Mucosa of descending colon (tissue), 3 donors: Measurements from ENCODE around the gene AARSD1. TPM values are rescaled to one million over a fixed set of nuclear protein-coding genes. Genes with fewer than 3 reads are reported as not detected.
"Not testable (repeated sequence)": the region's sequence is repeated elsewhere in the genome, so short reads cannot be mapped to it uniquely, and the experiment has no call there.

ENCODE experiments used
- ATAC-seq: fragments of 200-7000 bp; cut with Tn5 transposase; one replicate; pipeline ENCODE4 v1.9.1; 2020; ENCODE audit warnings: mild to moderate bottlenecking, moderate library complexity
- DNase-seq, 3 donors: peaks; one replicate each; pipeline ENCODE4 v3.0.0-alpha.2; 2020
- H3K36me3 ChIP-seq: fragments of 200-600 bp; one replicate; pipeline ENCODE4 v1.8.0; 2021; ENCODE audit warnings: low read depth, mild to moderate bottlenecking
- H3K4me1 ChIP-seq: fragments of 200-600 bp; one replicate; pipeline ENCODE4 v1.8.0; 2021; ENCODE audit warnings: low read depth, mild to moderate bottlenecking
- H3K4me3 ChIP-seq: fragments of 200-600 bp; one replicate; pipeline ENCODE4 v1.8.0; 2021; ENCODE audit warnings: mild to moderate bottlenecking
- H3K9me3 ChIP-seq: fragments of 200-600 bp; one replicate; pipeline ENCODE4 v1.8.0; 2021; ENCODE audit warnings: mild to moderate bottlenecking
- intact Hi-C, 2 donors: fragments of 100-400 bp; cut with DNase I in 1 of 2; cut with micrococcal nuclease in 1 of 2; formaldehyde crosslinking; loops; one replicate each; pipeline versions ENCODE4 v1.11.0 to v1.11.1; 2022; cut with DNase I, micrococcal nuclease
- total RNA-seq, 3 donors: library from RNA; stranded (reverse); fragmentation: NEBNext Ultra II Directional in 2 of 3; extraction: Animal tissue kit (Norgen Biotek cat#: 25700) in 2 of 3; gene quantifications; one replicate each; pipeline versions ENCODE4 v1.2.1 to v1.2.4, GENCODE V29; 2021 to 2023
- TF ChIP-seq, protein P1 (sequence below): fragments of 200-600 bp; IDR thresholded peaks from one replicate; pipeline ENCODE4 v1.8.0; 2022; ENCODE audit warnings: antibody characterized with exemption, mild to moderate bottlenecking
- donor health status: DM: no; HTN: no; CAD: no; lungs with moderate emphysema.
- donor health status: DM: no; HTN: no; CAD: no.
- donor health status: DM: no; HTN: yes; CAD: no.

The AARSD1 gene
- total RNA-seq, 3 donors from 2014 or later: 25.9 to 30.7 (median 29.4) TPM

GRCh38 chr17:42997390-42997983 is 33.2 kb upstream of the AARSD1 start:
- DNase-seq (no peak), ATAC-seq (no peak)
- TF ChIP-seq, protein P1, sequence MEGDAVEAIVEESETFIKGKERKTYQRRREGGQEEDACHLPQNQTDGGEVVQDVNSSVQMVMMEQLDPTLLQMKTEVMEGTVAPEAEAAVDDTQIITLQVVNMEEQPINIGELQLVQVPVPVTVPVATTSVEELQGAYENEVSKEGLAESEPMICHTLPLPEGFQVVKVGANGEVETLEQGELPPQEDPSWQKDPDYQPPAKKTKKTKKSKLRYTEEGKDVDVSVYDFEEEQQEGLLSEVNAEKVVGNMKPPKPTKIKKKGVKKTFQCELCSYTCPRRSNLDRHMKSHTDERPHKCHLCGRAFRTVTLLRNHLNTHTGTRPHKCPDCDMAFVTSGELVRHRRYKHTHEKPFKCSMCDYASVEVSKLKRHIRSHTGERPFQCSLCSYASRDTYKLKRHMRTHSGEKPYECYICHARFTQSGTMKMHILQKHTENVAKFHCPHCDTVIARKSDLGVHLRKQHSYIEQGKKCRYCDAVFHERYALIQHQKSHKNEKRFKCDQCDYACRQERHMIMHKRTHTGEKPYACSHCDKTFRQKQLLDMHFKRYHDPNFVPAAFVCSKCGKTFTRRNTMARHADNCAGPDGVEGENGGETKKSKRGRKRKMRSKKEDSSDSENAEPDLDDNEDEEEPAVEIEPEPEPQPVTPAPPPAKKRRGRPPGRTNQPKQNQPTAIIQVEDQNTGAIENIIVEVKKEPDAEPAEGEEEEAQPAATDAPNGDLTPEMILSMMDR: no peak
- intact Hi-C loops: no loop called here
- Histone ChIP-seq H3K4me3 (no peak overlapping the region), H3K36me3 (peaks cover 4% of the 10 kb centered on the region), H3K4me1 (peaks cover 15% of the 10 kb centered on the region), H3K9me3 (no peaks in the 10 kb centered on the region)

DNA sequence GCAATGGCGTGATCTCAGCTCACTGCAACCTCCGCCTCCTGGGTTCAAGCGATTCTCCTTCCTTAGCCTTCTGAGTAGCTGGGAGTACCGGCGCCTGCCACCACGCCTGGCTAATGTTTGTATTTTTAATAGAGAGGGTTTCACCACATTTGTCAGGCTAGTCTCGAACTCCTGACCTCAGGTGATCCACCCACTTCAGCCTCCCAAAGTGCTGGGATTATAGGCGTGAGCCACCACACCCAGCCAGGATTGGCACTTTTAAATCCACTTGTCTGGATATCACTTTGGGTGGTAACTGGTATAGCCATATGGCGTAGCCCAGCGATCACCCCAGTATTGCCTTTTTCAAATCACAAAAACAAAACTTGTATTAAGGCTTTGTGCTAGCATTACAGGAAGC is 29.7 kb upstream of the AARSD1 start:
- H3K9me3 ChIP-seq, intact Hi-C loops, H3K4me1 ChIP-seq, H3K4me3 ChIP-seq, DNase-seq, ATAC-seq: not testable (repeated sequence)
- peaks cover 18% of the 10 kb centered on the region for H3K36me3 ChIP-seq

GRCh38 chr17:42992872-42993271 is 28.6 kb upstream of the AARSD1 start:
- no peak for ATAC-seq
- TF ChIP-seq, protein P1: no peak
- Histone ChIP-seq H3K4me1 (no peaks in the 10 kb centered on the region), H3K36me3 (peaks cover 22% of the 10 kb centered on the region), H3K9me3 (no peaks in the 10 kb centered on the region), H3K4me3 (no peak overlapping the region)
- no peak for DNase-seq
- intact Hi-C loops: no loop called here

DNA sequence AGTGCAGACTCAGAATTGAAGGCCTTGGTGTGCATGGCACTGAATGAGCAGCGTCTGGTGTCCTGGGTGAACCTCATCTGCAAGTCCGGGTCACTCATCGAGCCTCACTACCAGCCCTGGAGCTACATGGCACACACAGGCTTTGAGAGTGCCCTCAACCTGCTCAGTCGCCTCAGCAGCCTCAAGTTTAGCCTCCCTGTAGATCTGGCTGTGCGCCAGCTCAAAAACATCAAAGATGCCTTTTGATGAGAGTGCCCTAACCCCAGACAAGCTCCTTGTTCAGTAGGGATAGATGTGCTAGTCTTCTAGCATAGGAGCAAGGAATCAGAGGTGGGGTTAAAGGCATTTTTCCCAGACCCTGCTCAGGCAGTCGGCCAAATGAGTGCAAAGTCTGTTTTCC is 27.2 kb upstream of the AARSD1 start:
- Histone ChIP-seq H3K36me3 (peaks cover 22% of the 10 kb centered on the region), H3K4me3 (no peak overlapping the region), H3K4me1 (no peaks in the 10 kb centered on the region), H3K9me3 (no peaks in the 10 kb centered on the region)
- TF ChIP-seq, protein P1: no peak
- intact Hi-C loops: no loop called here
- ATAC-seq: no peak
- DNase-seq: no peak

DNA sequence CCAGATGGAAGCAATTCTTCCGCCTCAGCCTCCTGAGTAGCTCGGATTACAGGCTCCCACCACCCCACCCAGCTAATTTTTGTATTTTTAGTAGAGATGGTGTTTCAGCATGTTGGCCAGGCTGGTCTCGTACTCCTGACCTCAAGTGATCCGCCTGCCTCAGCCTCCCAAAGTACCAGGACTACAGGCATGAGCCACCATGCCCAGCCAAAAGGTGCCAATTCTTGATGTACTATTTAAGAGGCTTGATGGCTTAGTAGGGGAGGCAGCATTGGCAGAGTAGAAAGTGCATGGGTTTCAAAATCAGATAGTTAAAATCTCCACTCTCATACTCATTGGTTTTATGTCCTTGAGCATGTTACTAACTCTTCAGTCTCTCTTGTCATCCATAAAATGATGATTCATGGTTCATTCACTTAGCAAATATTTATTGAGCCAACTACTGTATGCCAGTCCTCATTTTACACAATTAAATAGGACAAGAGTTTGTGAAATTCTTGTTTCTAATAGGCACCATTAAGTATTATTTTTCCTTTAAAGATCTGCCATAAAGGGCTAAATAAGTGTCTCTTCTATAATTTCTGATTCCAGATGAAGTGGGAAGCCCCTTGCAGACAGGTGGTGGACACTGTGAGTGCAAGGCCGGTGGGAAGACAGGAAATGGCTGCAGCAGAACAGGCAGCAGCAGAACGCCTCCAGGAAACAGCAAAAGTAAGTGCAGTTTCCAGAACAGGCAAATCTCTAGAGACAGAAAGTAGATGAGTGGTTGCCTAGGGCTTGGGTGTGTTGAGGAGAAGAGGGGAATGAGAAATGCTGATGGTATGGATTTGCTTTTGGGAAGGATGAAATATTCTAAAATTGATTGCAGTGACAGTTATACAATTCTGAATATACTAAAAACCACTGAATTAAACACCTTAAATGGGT is 25.7 kb upstream of the AARSD1 start:
- no peaks in the 10 kb centered on the region for H3K4me1 ChIP-seq
- DNase-seq (no peak), ATAC-seq (peak; percentile 31)
- peaks cover 22% of the 10 kb centered on the region for H3K36me3 ChIP-seq
- H3K4me3 ChIP-seq: no peak overlapping the region
- intact Hi-C loops: no loop called here
- TF ChIP-seq, protein P1: no peak
- H3K9me3 ChIP-seq: no peaks in the 10 kb centered on the region

GRCh38 chr17:42989141-42989540 is 24.9 kb upstream of the AARSD1 start:
- DNase-seq (no peak), ATAC-seq (no peak)
- Histone ChIP-seq H3K36me3 (peaks cover 22% of the 10 kb centered on the region), H3K9me3 (no peaks in the 10 kb centered on the region), H3K4me1 (no peaks in the 10 kb centered on the region), H3K4me3 (no peak overlapping the region)
- TF ChIP-seq, protein P1: no peak
- intact Hi-C loops: no loop called here
